HepG2 (cell line): ENCODE results near the gene TAF1C. TPM values are rescaled to one million over a fixed set of nuclear protein-coding genes. Genes with fewer than 3 reads are reported as not detected.

Experiments used
- ATAC-seq: fragments of 200-7000 bp; cut with Tn5 transposase; 3 replicates; pipeline ENCODE4 v1.9.1; 2020; ENCODE audit warnings: mild to moderate bottlenecking, moderate library complexity
- BruUV-seq: library from RNA; stranded (reverse); fragments of 400-500 nt; replicated peaks from 2 replicates; lab custom pipeline; 2021; lab: Mats Ljungman, UMichigan
- CTCF ChIA-PET: fragments of 300-600 bp; formaldehyde crosslinking; extraction: SDS; loops from one replicate; lab custom pipeline; 2021; ENCODE audit warnings: low total read pairs, inconsistent platforms, low intra/inter-chr PET ratio; lab: Yijun Ruan, JAX
- POLR2A ChIA-PET: fragments of 350-600 bp; sonication (Branson Sonifier 250); formaldehyde crosslinking; loops from one replicate; lab custom pipeline; 2020; ENCODE audit warnings: antibody characterized with exemption, inconsistent platforms; lab: Yijun Ruan, JAX
- DNase-seq: peaks from one replicate; pipeline ENCODE4 v3.0.0-alpha.2; 2015; ENCODE audit warnings: low spot score
- FAIRE-seq: peaks from 3 replicates; lab custom pipeline; 2011; peaks lifted over from hg19 to GRCh38; lab: Jason Lieb, UNC
- H2AFZ ChIP-seq: one replicate; pipeline ENCODE4 v1.6.1; 2011; ENCODE audit warnings: low read length, inconsistent platforms
- H3K27ac ChIP-seq: fragments of 300-600 bp; 3 replicates; pipeline ENCODE4 v1.8.0; 2011; ENCODE audit warnings: mixed run types, mild to moderate bottlenecking, mixed read lengths, low read length, inconsistent platforms; ENCODE audit not compliant: insufficient read depth; ENCODE audit errors: extremely low read length
- H3K27me3 ChIP-seq, 2 experiments: fragments of 200-600 bp in 1 of 2; 2 replicates in 1 of 2; 3 replicates in 1 of 2; pipeline versions ENCODE4 v1.6.0 to v1.8.0; 2011; ENCODE audit warnings: low read length in 2 of 2, mild to moderate bottlenecking in 2 of 2, moderate library complexity in 2 of 2, inconsistent platforms in 1 of 2; ENCODE audit not compliant: insufficient read depth in 2 of 2, control insufficient read depth in 1 of 2
- H3K36me3 ChIP-seq, 2 experiments: fragments of 200-600 bp in 1 of 2; replicated peaks in 1 of 2; 2 replicates in 1 of 2; 3 replicates in 1 of 2; pipeline versions ENCODE4 v1.5.1 to v1.8.0; 2011; ENCODE audit warnings: low read length in 2 of 2, inconsistent platforms in 1 of 2; ENCODE audit not compliant: insufficient read depth in 2 of 2, control insufficient read depth in 1 of 2
- H3K4me1 ChIP-seq: 2 replicates; pipeline ENCODE4 v1.5.1; 2012; ENCODE audit warnings: low read length, inconsistent platforms; ENCODE audit not compliant: insufficient read depth
- H3K4me2 ChIP-seq: 2 replicates; pipeline ENCODE4 v1.6.0; 2011; ENCODE audit warnings: low read depth, low read length, inconsistent platforms
- H3K4me3 ChIP-seq, 3 experiments: fragments of 200-600 bp in 1 of 3; sonication (generic), shearing (Covaris generic) in 1 of 3; replicated peaks in 1 of 3; 2 replicates each; pipeline ENCODE4 v1.5.1; 2011 to 2016; ENCODE audit warnings: low read length in 3 of 3, inconsistent platforms in 2 of 3, low read depth in 2 of 3, mild to moderate bottlenecking in 2 of 3, control low read depth in 1 of 3, mixed read lengths in 1 of 3; ENCODE audit not compliant: insufficient read depth in 1 of 3
- H3K79me2 ChIP-seq: one replicate; pipeline ENCODE4 v1.6.1; 2011; ENCODE audit warnings: low read length, inconsistent platforms; ENCODE audit not compliant: insufficient read depth
- H3K9ac ChIP-seq: 2 replicates; pipeline ENCODE4 v1.6.0; 2011; ENCODE audit warnings: mild to moderate bottlenecking, low read depth, low read length, inconsistent platforms; ENCODE audit not compliant: insufficient read depth
- H3K9me3 ChIP-seq: 2 replicates; pipeline ENCODE4 v1.5.1; 2012; ENCODE audit warnings: mild to moderate bottlenecking, low read length
- H4K20me1 ChIP-seq: 2 replicates; pipeline ENCODE4 v1.6.0; 2011; ENCODE audit warnings: inconsistent platforms, mild to moderate bottlenecking, low read length, moderate library complexity; ENCODE audit not compliant: insufficient read depth
- AKAP8 ChIP-seq: sonication (generic); formaldehyde crosslinking; IDR thresholded peaks from 2 replicates; pipeline ENCODE4 v1.5.1; 2020; ENCODE audit warnings: mild to moderate bottlenecking, missing genetic modification reagents
- HNF1A ChIP-seq, 2 experiments: sonication (generic) in 1 of 2; formaldehyde crosslinking in 1 of 2; IDR thresholded peaks; 2 replicates each; pipeline versions ENCODE4 v1.4.0 to v1.6.1; 2016 to 2020; ENCODE audit warnings: borderline replicate concordance in 1 of 2, low read depth in 1 of 2, mild to moderate bottlenecking in 1 of 2, missing genetic modification reagents in 1 of 2
- ISX ChIP-seq: sonication (generic); formaldehyde crosslinking; conservative IDR thresholded peaks from 2 replicates; pipeline ENCODE4 v1.5.0; 2020; ENCODE audit warnings: missing genetic modification reagents
- RXRA ChIP-seq: sonication (generic); formaldehyde crosslinking; IDR thresholded peaks from 2 replicates; pipeline ENCODE4 v1.5.1; 2020; ENCODE audit warnings: missing genetic modification reagents
- RXRB ChIP-seq: IDR thresholded peaks from 2 replicates; pipeline ENCODE4 v1.6.1; 2016; ENCODE audit warnings: borderline replicate concordance, missing genetic modification reagents, missing compliant biosample characterization
- SMAD3 ChIP-seq: sonication (generic); formaldehyde crosslinking; IDR thresholded peaks from 2 replicates; pipeline ENCODE4 v1.4.0; 2020; ENCODE audit warnings: missing genetic modification reagents
- ZBTB26 ChIP-seq: IDR thresholded peaks from 2 replicates; pipeline ENCODE4 v1.6.1; 2016; ENCODE audit warnings: missing compliant biosample characterization, missing genetic modification reagents, borderline replicate concordance
- ZNF225 ChIP-seq: sonication (generic); formaldehyde crosslinking; IDR thresholded peaks from 2 replicates; pipeline ENCODE4 v1.4.0; 2020; ENCODE audit warnings: mild to moderate bottlenecking, missing genetic modification reagents
- ZNF3 ChIP-seq: IDR thresholded peaks from 2 replicates; pipeline ENCODE4 v1.7.0; 2017; ENCODE audit warnings: inconsistent platforms
- ZNF557 ChIP-seq: sonication (generic); formaldehyde crosslinking; IDR thresholded peaks from 2 replicates; pipeline ENCODE4 v1.4.0; 2020; ENCODE audit warnings: missing genetic modification reagents
- ZNF563 ChIP-seq: sonication (generic); formaldehyde crosslinking; IDR thresholded peaks from 2 replicates; pipeline ENCODE4 v1.8.0; 2022; ENCODE audit warnings: mild to moderate bottlenecking, moderate library complexity, missing genetic modification reagents
- ZNF597 ChIP-seq: sonication (generic); formaldehyde crosslinking; IDR thresholded peaks from 2 replicates; pipeline ENCODE4 v1.5.0; 2020; ENCODE audit warnings: missing genetic modification reagents
- ZNF607 ChIP-seq: sonication (generic); formaldehyde crosslinking; IDR thresholded peaks from 2 replicates; pipeline ENCODE4 v1.5.1; 2020; ENCODE audit warnings: missing genetic modification reagents, mild to moderate bottlenecking, borderline replicate concordance
- WGBS: methylation state at CpG from one replicate; pipeline ENCODE4 v1.1.6; 2017; ENCODE audit warnings: low lambda C conversion rate; 5-methylcytosine and 5-hydroxymethylcytosine counted together
- in situ Hi-C: cut with HindIII; loops from 2 replicates; pipeline ENCODE4 v1.10.0; 2017; ENCODE audit warnings: low pct_unique_long_range_greater_than_20kb; ENCODE audit not compliant: extremely low pct_ligation_motif_present
- intact Hi-C: fragments of 100-400 bp; cut with micrococcal nuclease; formaldehyde crosslinking; loops from one replicate; pipeline ENCODE4 v1.10.0; 2022; ENCODE audit not compliant: unreplicated experiment
- polyA plus RNA-seq, 8 experiments: library from polyadenylated mRNA; depleted of rRNA in 3 of 8; stranded (reverse) in 7 of 8; unstranded in 1 of 8; fragments of >200 nt; fragmentation: Illumina TruSeq in 4 of 8; extraction: Trizol in 4 of 8; gene quantifications; 2 replicates each; pipeline versions ENCODE4 v1.2.1 to v1.2.3, GENCODE V29; 2011 to 2016; ENCODE audit warnings: low read depth in 4 of 8, missing spikeins in 1 of 8, mixed read lengths in 1 of 8; ENCODE audit not compliant: insufficient read depth in 1 of 8
- total RNA-seq, 5 experiments: library from RNA; depleted of rRNA; stranded (reverse); fragments of >200 nt; fragmentation: Illumina TruSeq; extraction: Trizol; gene quantifications; 2 replicates each; pipeline ENCODE4 v1.2.3, GENCODE V29; 2016; ENCODE audit warnings: low read depth in 1 of 5

Gene TAF1C
- total and polyA plus RNA-seq, 2 of the 13 experiments (the other 11 are each of a cell fraction or from before 2014, with no cell fraction given) = 15.6 to 20.8 TPM

GRCh38 chr16:84176192-84177053 is 10.4 kb downstream of the TAF1C start:
- peaks cover 1 to 6% of the 10 kb centered on the region in 2 experiments; a peak in 3 of 5 replicates for H3K27me3 ChIP-seq
- H3K4me2 ChIP-seq = peak overlapping the region; percentile 75
- H2AFZ ChIP-seq = no peak overlapping the region
- POLR2A ChIA-PET = interaction anchor here (0.8 to 2.6 kb wide), 9 partner anchors 11 to 222 kb away, joined by 3 to 18 read pairs (median 4); partner anchors contain the start of genes DNAAF1, HSDL1, MBTPS1 and TAF1C
- DNase-seq (peak; percentile 31), ATAC-seq (peak; percentile 50), FAIRE-seq (no peak)
- H3K27ac ChIP-seq = peak overlapping the region; percentile 43
- in situ Hi-C loops = loop anchor here (5.0 to 25.0 kb wide), 2 partner anchors 89 to 214 kb away; partner anchors contain the start of genes NECAB2 and OSGIN1
- CTCF ChIA-PET = interaction anchor here (1.6 kb wide), 1 partner anchor 92 kb away, joined by 23 read pairs; no protein-coding TSS in a partner anchor
- intact Hi-C loops = loop anchor here (5.0 kb wide), 1 partner anchor 224 kb away; the partner anchor contains the start of gene OSGIN1
- WGBS = 3% methylated on average over 12 of the region's 18 CpGs
- H3K79me2 ChIP-seq = no peaks in the 10 kb centered on the region
- peak overlapping the region; percentile 25; the same call in 1 of the 2 replicates for H3K9ac ChIP-seq
- peak overlapping the region; percentile 10 to 61 (median 38) for H3K4me3 ChIP-seq
- H4K20me1 ChIP-seq = no peaks in the 10 kb centered on the region
- H3K4me1 ChIP-seq = peaks cover 37% of the 10 kb centered on the region
- peaks cover 9 to 22% of the 10 kb centered on the region in 2 experiments; a peak in 4 of 5 replicates for H3K36me3 ChIP-seq
- BruUV-seq = no TSS peak
- no peaks in the 10 kb centered on the region for H3K9me3 ChIP-seq
- 0 out of 2 replicates have a peak, but pooled peaks have one; percentile 38 for TF ChIP-seq ZNF607
- TF ChIP-seq HNF1A (IDR thresholded peaks at IDR 0.05; ENCODE audit: low read depth) = no peak
- TF ChIP-seq HNF1A (CRISPR knock-in tag; IDR thresholded peaks at IDR 0.05; ENCODE audit: borderline replicate concordance) = 0 out of 2 replicates have a peak, but pooled peaks have one; percentile 33
- 0 out of 2 replicates have a peak, but pooled peaks have one; percentile 48 for TF ChIP-seq SMAD3 (CRISPR knock-in tag)
- TF ChIP-seq ZNF597 (CRISPR knock-in tag) = no peak
- 0 out of 2 replicates have a peak, but pooled peaks have one; percentile 6 for TF ChIP-seq ZNF563 (CRISPR knock-in tag)
- TF ChIP-seq ZNF557 (CRISPR knock-in tag) = 0 out of 2 replicates have a peak, but pooled peaks have one; percentile 19
- no peak for TF ChIP-seq ZNF3 (CRISPR knock-in tag)
- 0 out of 2 replicates have a peak, but pooled peaks have one; percentile 5 for TF ChIP-seq RXRB
- TF ChIP-seq ISX (CRISPR knock-in tag) = no peak
- 0 out of 2 replicates have a peak, but pooled peaks have one; percentile 16 for TF ChIP-seq ZNF225 (CRISPR knock-in tag)
- no peak; the same call in 1 of the 2 replicates for TF ChIP-seq AKAP8 (CRISPR knock-in tag)
- TF ChIP-seq RXRA = peak; percentile 11; the same call in 1 of the 2 replicates
- no peak; the same call in 1 of the 2 replicates for TF ChIP-seq ZBTB26
